Stimulated activated CD8-positive, alpha-beta memory T cell treated with anti-CD3 and anti-CD28 coated beads, Interleukin-15, amount 100 ng/mL, for 24 hours (primary cell): ENCODE results near the gene PSMD14.
"Not testable (repeated sequence)": the region's sequence is repeated elsewhere in the genome, so short reads cannot be mapped to it uniquely, and the experiment has no call there.

ENCODE experiments used
- DNase-seq: peaks from one replicate; pipeline ENCODE4 v3.0.0-alpha.2; 2020; ENCODE audit warnings: low read depth

Gene PSMD14

DNA sequence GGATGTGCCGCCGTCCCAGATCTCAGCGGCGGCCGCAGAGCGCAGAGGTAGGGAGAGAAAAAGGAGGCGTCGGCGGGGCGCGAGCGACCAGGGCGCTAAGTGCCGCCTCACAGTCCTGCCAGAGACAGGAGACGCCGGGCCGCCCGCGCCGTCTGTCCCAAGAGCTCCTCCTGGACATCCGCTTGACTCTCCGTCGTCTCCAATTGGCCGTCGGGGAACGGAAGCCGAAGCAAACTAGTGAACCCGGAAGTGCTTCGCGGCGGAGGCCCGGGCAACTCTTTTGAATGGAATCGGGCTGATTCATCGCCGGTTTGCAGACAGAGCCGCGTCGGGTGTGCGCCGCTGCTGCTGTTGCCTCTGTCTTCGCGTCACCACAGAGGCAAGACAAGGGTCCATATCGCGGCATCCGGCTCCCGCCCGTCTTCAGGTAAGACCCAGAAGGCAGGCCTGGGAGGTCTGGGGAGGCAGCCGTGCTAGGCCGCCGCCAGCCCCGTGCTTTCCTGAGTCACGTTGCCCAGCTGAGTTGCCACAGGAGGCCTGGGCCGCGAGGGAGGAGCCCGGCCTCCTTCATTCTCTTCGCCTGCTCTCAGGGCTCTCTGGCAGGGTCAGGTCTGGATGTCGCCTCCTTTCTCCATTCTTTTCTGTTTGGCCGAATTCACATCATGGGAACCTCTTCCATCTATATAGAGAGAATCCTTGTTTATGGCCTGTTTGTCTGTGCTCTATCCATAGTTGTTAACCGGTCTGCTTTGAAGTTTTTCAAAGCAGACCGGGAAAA, at the start of gene PSMD14:
Gene PSMD14 (plus strand): TSS at position 248 of the 778 bp plus-strand sequence. CDS start 10,401 bp downstream, outside the sequence.
- DNase-seq: peak; percentile 66

DNA sequence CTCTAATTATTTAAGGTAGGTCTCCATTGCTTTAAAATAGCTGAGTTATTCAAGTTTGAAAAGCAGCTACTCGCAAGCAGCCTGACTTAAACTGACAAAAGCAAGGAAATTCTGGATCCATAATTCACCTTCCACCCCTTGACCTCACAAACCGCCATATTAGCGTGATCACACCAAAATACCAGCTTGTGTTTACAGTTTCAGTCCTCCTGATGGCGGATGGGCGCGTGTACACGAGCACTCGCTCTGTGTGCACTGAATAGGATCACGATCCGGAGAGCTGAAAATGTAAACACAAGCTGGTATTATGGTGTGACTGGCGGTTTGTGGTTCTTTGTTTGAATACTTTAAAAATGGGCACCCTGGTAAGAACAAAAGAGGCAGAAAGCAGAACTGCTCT, 42.4 kb upstream of the PSMD14 start:
- no peak for DNase-seq

DNA sequence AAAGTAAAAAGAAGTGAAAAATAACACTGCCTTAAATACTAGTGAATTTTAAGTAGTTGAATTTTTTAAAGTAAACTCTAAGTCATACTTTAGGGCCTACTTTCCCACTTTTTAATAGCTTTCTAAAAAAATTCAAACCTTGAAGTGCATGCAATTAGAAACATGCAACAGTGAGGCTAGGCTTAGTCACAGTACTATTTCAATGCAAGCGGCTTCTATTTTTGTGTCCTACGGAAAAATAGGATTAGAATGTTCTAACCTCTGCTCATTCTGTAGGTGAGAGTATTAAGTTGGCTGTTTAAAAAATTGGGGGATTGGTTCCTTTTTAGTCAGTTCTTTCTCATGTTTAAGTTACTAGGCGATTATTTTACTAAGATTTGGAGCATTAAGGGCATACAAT, 39.1 kb upstream of the PSMD14 start:
- DNase-seq: no peak

- DNase-seq: no peak
These were observed 35.0 kb upstream of the PSMD14 start for GRCh38 chr2:161273038-161273760.

DNA sequence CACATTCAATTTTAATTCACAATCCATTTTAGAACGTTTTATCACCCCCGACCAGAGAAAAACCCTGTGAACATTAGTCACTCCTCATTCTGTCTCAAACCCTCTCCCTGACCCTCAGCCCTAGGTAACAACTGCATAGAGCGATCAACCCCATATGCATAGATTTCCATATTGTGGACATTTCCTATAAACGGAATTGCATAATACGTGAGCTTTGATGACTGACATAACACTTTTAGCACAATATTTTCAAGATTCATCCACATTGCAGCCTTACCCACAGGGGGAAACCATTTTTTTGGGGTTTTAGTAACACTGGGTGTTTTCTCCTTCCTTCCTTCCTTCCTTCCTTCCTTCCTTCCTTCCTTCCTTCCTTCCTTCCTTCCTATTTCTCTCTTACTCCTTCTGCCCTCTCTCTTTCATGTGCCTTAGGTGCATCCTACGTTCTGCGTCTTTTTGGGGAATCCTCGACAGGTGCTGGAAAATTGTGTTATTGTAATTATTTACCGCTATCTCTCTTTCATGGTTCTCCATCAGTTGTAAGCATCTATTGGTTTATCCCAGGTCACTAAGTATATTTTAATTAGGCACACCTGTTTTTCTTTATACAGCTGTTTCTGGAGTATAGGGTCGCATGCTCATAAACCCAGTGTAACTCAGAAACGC, 29.5 kb upstream of the PSMD14 start:
- DNase-seq: not testable (repeated sequence)

DNA sequence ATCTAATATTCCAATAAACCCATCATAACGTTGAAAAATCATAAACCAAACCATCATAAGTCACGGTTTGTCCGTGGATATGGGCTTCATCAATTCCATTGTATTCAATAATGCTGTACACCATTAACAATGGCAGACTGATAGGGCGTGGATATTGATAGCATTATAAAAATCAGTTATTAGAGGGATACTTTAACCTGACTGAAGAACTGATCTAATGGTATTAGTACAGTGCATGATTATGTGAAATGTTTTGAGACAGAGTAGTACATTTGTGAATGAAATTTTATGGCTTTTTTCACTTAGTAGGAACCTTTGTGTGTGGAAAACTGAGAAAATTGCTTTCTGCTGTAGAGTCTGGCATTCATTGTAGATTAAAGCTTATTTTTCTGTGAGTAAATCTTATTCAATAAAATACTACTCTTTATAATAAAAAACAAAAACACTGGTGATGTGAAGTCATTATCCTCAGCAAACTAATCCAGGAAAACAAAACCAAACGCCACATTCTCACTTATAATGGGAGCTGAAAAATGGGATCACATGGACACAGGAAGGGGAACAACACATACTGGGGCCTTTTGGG, 28.9 kb upstream of the PSMD14 start:
- DNase-seq: not testable (repeated sequence)

DNA sequence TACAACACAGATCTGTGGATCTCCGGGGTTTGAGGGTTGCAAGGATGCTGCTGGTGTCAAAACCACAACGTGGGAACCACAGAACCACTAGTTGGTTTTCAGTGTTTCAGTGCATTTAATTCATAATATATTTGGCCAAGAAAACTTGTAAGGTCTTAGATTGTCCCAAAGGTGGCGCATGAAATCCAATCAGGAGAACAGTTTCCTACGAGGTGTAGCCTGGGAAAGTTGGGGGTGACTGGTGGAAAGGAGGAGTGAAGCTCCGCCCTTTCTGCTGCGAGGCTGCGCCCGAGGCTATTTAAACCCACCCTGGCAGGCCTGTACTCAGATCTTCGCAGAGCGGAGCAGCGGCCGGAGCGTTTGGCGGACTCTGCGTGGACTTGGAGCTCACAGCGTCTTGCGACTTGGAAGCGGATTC, 27.3 kb upstream of the PSMD14 start:
- DNase-seq: not testable (repeated sequence)

- DNase-seq: not testable (repeated sequence)
These were observed 26.5 kb upstream of the PSMD14 start for GRCh38 chr2:161281615-161282310.

GRCh38 chr2:161282311-161282644, 25.9 kb upstream of the PSMD14 start:
- DNase-seq: not testable (repeated sequence)

GRCh38 chr2:161283926-161284325, 24.3 kb upstream of the PSMD14 start:
- no peak for DNase-seq

DNA sequence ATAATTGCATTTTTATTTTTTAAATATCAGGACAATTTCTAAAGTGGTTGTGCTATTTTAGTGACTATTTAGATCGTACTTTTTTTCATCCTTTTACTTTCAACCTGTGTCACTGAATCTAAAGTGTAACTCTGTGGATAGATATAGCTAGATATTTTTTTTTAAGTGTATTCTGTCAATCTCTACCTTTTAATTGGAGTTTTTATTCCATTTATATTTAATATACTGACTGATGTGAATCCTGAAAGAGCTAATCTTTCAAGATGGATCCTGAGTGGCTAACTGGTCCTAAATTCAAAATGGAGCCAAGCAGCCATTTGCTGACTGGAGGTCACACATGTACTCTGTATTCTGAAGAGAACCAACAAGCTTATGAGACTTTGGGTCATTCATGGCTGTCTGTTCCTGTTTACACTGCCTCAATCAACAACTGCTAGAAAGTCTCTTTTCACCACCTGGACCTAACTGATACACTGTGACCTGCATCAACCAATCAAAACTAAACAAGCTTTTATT, 4.6 kb upstream of the PSMD14 start:
- DNase-seq: no peak

DNA sequence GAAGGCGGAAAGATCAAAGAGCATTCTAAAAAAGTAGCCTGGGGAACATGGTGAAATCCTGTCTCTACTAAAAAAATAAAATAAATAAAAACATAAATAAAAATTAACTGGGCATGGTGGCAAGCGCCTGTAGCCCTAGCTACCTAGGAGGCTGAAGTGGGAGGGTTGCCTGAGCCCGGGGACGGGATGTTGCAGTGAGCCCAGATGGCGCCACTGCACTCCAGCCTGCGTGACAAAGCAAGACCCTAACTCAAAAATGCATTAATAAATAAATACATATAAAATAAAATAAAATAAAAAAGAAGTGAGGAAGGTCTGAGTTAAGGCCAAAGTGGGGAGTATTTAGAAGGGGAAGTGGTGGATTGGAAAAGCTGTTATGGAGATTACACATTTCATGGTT, 1.3 kb upstream of the PSMD14 start:
- no peak for DNase-seq

- DNase-seq: no peak
These were observed 549 bp upstream of the PSMD14 start for GRCh38 chr2:161307676-161308075.

- DNase-seq: no peak
These were observed 4.8 kb downstream of the PSMD14 start for GRCh38 chr2:161312996-161313395.

- DNase-seq: no peak
These were observed 7.2 kb downstream of the PSMD14 start for GRCh38 chr2:161315380-161315779.

- DNase-seq: no peak
These were observed 8.5 kb downstream of the PSMD14 start for GRCh38 chr2:161316701-161317100.

DNA sequence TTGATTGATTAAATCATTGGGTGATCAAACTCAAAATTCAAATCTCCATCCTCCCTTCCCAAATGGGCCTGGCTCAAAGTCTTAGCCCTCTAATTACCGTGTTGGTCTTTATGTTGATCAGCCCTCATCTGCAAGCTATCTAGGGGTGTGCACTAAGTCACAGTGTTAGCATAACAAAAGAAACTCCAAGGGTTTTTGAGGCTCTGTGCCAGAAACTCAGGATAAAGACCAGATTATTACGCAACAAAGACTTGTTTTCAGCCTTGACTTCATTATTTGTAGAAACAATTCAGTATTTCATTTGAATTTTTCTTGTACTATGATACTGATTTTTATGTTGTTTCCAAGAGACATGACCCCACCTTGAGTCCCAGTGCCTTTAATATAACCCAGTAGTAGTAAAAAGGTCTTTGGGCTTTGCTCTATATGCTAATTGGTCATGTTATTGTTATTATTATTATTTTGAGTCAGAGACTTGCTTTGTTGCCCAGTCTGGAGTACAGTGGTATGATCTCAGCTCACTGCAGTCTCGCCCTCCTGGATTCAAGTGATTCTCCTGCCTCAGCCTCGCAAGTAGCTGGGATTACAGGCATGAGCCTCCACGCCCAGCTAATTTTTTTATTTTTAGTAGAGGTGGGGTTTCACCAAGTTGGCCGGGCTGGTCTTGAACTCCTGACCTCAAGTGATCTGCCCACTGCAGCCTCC, 13.9 kb downstream of the PSMD14 start:
- DNase-seq: no peak

GRCh38 chr2:161324876-161325275, 16.7 kb downstream of the PSMD14 start:
- DNase-seq: no peak

GRCh38 chr2:161327582-161327981, 19.4 kb downstream of the PSMD14 start:
- DNase-seq: no peak

DNA sequence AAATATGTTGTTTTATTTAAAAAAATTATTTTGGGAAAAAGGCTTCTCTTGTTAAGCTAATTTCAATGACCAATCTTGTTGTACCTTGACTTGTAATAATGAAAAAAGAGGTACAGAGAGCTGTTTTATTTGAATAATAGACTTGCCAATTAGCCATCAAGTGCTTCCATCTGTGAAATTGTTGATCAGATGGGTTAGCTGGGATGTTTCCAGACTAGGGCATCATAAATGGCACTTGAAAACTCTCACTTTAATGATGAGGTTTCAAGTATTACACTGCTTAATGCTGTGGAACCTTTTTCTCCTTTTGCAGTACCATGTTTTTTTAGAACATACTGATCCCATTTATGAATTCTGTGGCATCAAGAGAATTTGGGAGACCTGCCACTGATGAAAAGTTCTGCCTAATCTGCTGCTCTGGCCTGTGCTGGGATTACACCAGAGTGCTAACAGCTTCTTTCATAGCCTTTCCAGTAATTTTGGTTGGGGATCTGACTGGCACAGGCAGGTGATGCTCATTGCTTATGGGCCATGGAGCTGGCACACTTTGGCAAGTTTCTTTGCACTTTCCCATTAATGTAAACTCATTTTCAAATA, 24.2 kb downstream of the PSMD14 start:
- no peak for DNase-seq

- DNase-seq: no peak
These were observed 27.4 kb downstream of the PSMD14 start for GRCh38 chr2:161335626-161336025.
